CD4-positive, alpha-beta memory T cell (primary cell): Measurements from ENCODE around the gene EDC4. TPM values are rescaled to one million over a fixed set of nuclear protein-coding genes. Genes with fewer than 3 reads are reported as not detected.

Experiments used
- CTCF ChIA-PET: fragments of 350-600 bp; sonication (Branson Sonifier 250); formaldehyde crosslinking; loops from one replicate; lab custom pipeline; 2021; ENCODE audit warnings: inconsistent platforms; ENCODE audit not compliant: partially characterized antibody; lab: Charles Lee
- POLR2A ChIA-PET: fragments of 350-600 bp; sonication (Branson Sonifier 250); formaldehyde crosslinking; loops from one replicate; lab custom pipeline; 2021; ENCODE audit not compliant: partially characterized antibody; lab: Charles Lee
- DNase-seq, 5 donors: peaks; one replicate each; pipeline versions ENCODE4 v3.0.0 to v3.0.0-alpha.2; 2020 to 2022; ENCODE audit warnings: mixed read lengths in 1 of 5
- H3K27ac ChIP-seq: one replicate; pipeline ENCODE4 v1.7.0; 2013; ENCODE audit warnings: low read depth, low read length
- H3K27me3 ChIP-seq: 2 replicates; pipeline ENCODE4 v1.7.0; 2013; ENCODE audit warnings: mild to moderate bottlenecking, low read length, moderate library complexity; ENCODE audit not compliant: insufficient read depth
- H3K36me3 ChIP-seq: 2 replicates; pipeline ENCODE4 v1.7.0; 2013; ENCODE audit warnings: mild to moderate bottlenecking, low read length, moderate library complexity; ENCODE audit not compliant: insufficient read depth
- H3K4me1 ChIP-seq: 2 replicates; pipeline ENCODE4 v1.7.0; 2013; ENCODE audit warnings: mild to moderate bottlenecking, low read length, moderate library complexity; ENCODE audit not compliant: insufficient read depth
- H3K4me3 ChIP-seq, 2 donors: one replicate each; pipeline ENCODE4 v1.7.0; 2013; ENCODE audit warnings: low read length in 2 of 2, mild to moderate bottlenecking in 1 of 2
- H3K9me3 ChIP-seq, 2 donors: one replicate each; pipeline ENCODE4 v1.7.0; 2013; ENCODE audit warnings: low read length in 2 of 2, control low read depth in 1 of 2; ENCODE audit not compliant: control insufficient read depth in 1 of 2
- H3K27ac Mint-ChIP-seq, 7 donors: one replicate each; pipeline ENCODE4 v1.8.0; 2020 to 2021; ENCODE audit warnings: mixed read lengths in 7 of 7, mild to moderate bottlenecking in 6 of 7, inconsistent platforms in 3 of 7, moderate library complexity in 3 of 7
- H3K27me3 Mint-ChIP-seq, 2 donors: one replicate each; pipeline ENCODE4 v1.8.0; 2020 to 2021; ENCODE audit warnings: mixed read lengths in 2 of 2
- H3K36me3 Mint-ChIP-seq, 2 donors: one replicate each; pipeline ENCODE4 v1.8.0; 2020 to 2021; ENCODE audit warnings: mixed read lengths in 2 of 2, inconsistent platforms in 1 of 2, mild to moderate bottlenecking in 1 of 2
- H3K4me1 Mint-ChIP-seq, 4 donors: one replicate each; pipeline ENCODE4 v1.8.0; 2020 to 2021; ENCODE audit warnings: mixed read lengths in 4 of 4, mild to moderate bottlenecking in 1 of 4
- H3K4me3 Mint-ChIP-seq, 8 donors: one replicate each; pipeline ENCODE4 v1.8.0; 2020 to 2021; ENCODE audit warnings: mixed read lengths in 8 of 8, mild to moderate bottlenecking in 7 of 8, moderate library complexity in 6 of 8, inconsistent platforms in 3 of 8
- H3K9me3 Mint-ChIP-seq, 8 donors: one replicate each; pipeline ENCODE4 v1.8.0; 2020 to 2021; ENCODE audit warnings: mixed read lengths in 8 of 8, mild to moderate bottlenecking in 5 of 8, inconsistent platforms in 3 of 8, moderate library complexity in 1 of 8
- intact Hi-C: fragments of 100-400 bp; cut with micrococcal nuclease; formaldehyde crosslinking; loops from one replicate; pipeline ENCODE4 v1.15.1; 2023
- polyA plus RNA-seq, 2 donors: library from polyadenylated mRNA; unstranded; fragments of 300-500 nt; fragmentation: Illumina TruSeq; gene quantifications; one replicate each; pipeline ENCODE4 v1.2.3, GENCODE V29; 2021
- total RNA-seq, 2 experiments: library from RNA; stranded (reverse); gene quantifications; one replicate each; pipeline ENCODE4 v1.2.3, GENCODE V29; 2021

The EDC4 gene
- total and polyA plus RNA-seq, 4 experiments from 2014 or later = 18.5 to 144 (median 89.4) TPM

DNA sequence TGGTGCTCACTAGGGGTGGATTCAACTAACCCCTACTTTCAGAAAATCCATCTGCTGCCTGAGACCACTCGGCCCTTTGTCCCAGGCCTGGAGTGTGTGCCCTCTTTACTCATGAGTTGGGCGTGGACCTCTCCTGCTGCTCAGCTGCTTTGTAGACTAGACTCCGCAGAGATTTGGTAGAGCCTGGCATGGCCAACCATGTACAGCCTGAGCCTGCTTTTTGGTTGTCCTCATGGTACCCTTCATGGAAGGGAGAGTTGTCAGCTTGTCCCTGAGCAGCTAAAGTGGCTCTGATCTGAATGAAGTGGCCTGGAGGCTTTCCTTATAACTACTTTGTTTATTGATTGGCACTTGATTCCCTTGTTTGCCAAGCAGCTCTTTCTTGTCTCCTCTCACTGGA, 1.5 kb downstream of the EDC4 start:
- ChIA-PET CTCF (interaction anchor here (1.1 to 2.0 kb wide), 4 partner anchors 9 to 202 kb away, joined by 3 to 7 read pairs (median 4); no protein-coding TSS in a partner anchor), POLR2A (interaction anchor here (1.6 to 3.7 kb wide), 4 partner anchors 9 to 61 kb away, joined by 5 to 29 read pairs (median 12); partner anchors contain the start of genes CENPT, NUTF2 and PSMB10)
- Mint-ChIP-seq H3K27ac (peak overlapping the region; percentile 82 to 96 (median 95)), H3K4me3 (peak overlapping the region; percentile 82 to 95 (median 94)), H3K9me3 (peaks cover 0 to 1% (median 0%) of the 10 kb centered on the region in 8 donors), H3K36me3 (peaks cover 26 to 71% of the 10 kb centered on the region in 2 donors), H3K27me3 (no peaks in the 10 kb centered on the region), H3K4me1 (peaks cover 25 to 43% (median 33%) of the 10 kb centered on the region in 4 donors)
- Histone ChIP-seq H3K9me3 (no peaks in the 10 kb centered on the region), H3K27ac (peak overlapping the region; percentile 91), H3K4me1 (peaks cover 36% of the 10 kb centered on the region), H3K36me3 (peaks cover 44% of the 10 kb centered on the region), H3K4me3 (peak overlapping the region in 1 of 2 donors; percentile 90), H3K27me3 (no peaks in the 10 kb centered on the region)
- intact Hi-C loops = no loop called here
- DNase-seq = no peak

DNA sequence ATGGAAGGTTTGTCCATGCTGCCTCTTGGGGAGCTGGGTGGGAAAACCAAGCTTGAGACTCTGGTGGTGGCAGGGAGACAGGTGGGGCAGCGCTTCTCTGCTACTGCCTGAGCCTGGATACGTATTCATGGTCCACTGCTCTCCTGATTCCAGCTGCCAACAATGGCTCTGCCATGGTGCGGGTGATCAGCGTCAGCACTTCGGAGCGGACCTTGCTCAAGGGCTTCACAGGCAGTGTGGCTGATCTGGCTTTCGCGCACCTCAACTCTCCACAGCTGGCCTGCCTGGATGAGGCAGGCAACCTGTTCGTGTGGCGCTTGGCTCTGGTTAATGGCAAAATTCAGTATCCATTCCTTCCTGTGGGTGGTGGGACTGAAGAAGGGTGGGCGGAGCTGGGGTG, 4.2 kb downstream of the EDC4 start:
- DNase-seq = no peak
- Mint-ChIP-seq H3K27me3 (no peaks in the 10 kb centered on the region), H3K4me3 (peak overlapping the region in 1 of 8 donors; percentile 44), H3K9me3 (peaks cover 0 to 4% (median 0%) of the 10 kb centered on the region in 8 donors), H3K36me3 (peaks cover 33 to 81% of the 10 kb centered on the region in 2 donors), H3K4me1 (peaks cover 25 to 35% (median 31%) of the 10 kb centered on the region in 4 donors), H3K27ac (no peak overlapping the region)
- ChIA-PET POLR2A (interaction anchor here (1.1 kb wide), 1 partner anchor 32 kb away, joined by 3 read pairs; no protein-coding TSS in a partner anchor), CTCF (interaction anchor here (0.5 to 1.4 kb wide), 3 partner anchors 61 to 385 kb away, joined by 3 read pairs; no protein-coding TSS in a partner anchor)
- Histone ChIP-seq H3K9me3 (no peaks in the 10 kb centered on the region), H3K36me3 (peaks cover 62% of the 10 kb centered on the region), H3K27me3 (no peaks in the 10 kb centered on the region), H3K4me3 (no peak overlapping the region), H3K4me1 (peaks cover 36% of the 10 kb centered on the region), H3K27ac (no peak overlapping the region)
- intact Hi-C loops = no loop called here

DNA sequence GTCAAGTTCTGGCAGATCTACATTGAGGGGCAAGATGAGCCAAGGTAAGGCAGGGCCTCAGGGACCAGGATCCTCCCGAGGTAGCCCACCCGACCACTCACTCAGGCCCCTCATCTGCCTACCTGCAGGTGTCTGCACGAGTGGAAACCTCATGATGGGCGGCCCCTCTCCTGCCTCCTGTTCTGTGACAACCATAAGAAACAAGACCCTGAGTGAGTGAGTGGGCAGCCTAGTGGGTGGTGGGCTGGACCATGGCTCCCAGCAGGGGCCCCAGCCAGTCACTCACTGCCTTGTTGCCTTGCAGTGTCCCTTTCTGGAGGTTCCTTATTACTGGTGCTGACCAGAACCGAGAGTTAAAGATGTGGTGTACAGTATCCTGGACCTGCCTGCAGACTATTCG, 5.4 kb downstream of the EDC4 start:
- no peak overlapping the region for H3K27ac ChIP-seq
- POLR2A ChIA-PET = interaction anchor here (0.9 to 1.1 kb wide), 2 partner anchors 33 to 144 kb away, joined by 3 read pairs; no protein-coding TSS in a partner anchor

DNA sequence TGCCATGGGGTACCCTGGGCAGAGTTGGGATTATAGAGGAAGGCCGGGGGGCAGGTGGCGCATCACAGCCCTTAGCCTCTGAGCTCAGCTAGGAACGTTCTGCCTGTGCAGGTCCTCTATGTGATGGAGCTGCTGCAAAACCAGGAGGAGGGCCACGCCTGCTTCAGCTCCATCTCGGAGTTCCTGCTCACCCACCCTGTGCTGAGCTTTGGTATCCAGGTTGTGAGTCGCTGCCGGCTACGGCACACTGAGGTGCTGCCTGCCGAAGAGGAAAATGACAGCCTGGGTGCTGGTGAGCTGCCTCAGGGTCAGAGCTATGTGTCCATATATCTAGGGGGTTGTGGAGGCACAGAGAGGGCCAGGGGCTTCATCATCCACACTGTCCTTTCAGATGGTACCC, 6.0 kb downstream of the EDC4 start:
- CTCF ChIA-PET = interaction anchor here (0.9 to 2.4 kb wide), 6 partner anchors 11 to 357 kb away, joined by 3 to 11 read pairs (median 4); no protein-coding TSS in a partner anchor
- H3K9me3 Mint-ChIP-seq = peaks cover 0 to 4% (median 0%) of the 10 kb centered on the region in 8 donors

More for the DNA sequence above, 5.4 kb downstream of the EDC4 start:
- Histone ChIP-seq H3K4me1 (peaks cover 30% of the 10 kb centered on the region), H3K4me3 (no peak overlapping the region), H3K9me3 (no peaks in the 10 kb centered on the region), H3K27me3 (no peaks in the 10 kb centered on the region), H3K36me3 (peaks cover 73% of the 10 kb centered on the region)
- intact Hi-C loops = no loop called here
- Mint-ChIP-seq H3K36me3 (peaks cover 35 to 84% of the 10 kb centered on the region in 2 donors), H3K9me3 (peaks cover 0 to 4% (median 0%) of the 10 kb centered on the region in 8 donors), H3K4me1 (peaks cover 20 to 28% (median 25%) of the 10 kb centered on the region in 4 donors), H3K27me3 (no peaks in the 10 kb centered on the region), H3K27ac (no peak overlapping the region), H3K4me3 (no peak overlapping the region)
- CTCF ChIA-PET = interaction anchor here (0.8 to 2.4 kb wide), 8 partner anchors 9 to 357 kb away, joined by 3 to 11 read pairs (median 4); no protein-coding TSS in a partner anchor
- DNase-seq = no peak

DNA sequence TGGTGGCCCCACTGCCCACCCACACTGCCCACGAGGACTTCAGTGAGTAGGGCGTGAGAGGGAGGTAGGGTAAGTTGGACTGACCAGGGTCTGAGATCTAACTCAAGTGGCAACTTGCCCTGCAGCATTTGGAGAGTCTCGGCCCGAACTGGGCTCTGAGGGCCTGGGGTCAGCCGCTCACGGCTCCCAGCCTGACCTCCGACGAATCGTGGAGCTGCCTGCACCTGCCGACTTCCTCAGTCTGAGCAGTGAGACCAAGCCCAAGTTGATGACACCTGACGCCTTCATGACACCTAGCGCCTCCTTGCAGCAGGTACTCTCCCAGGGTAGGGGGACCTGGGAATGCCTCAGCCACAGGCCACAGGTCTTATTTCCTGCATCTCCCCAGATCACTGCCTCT, 6.6 kb downstream of the EDC4 start:
- peaks cover 0 to 4% (median 0%) of the 10 kb centered on the region in 8 donors for H3K9me3 Mint-ChIP-seq
- H3K4me3 ChIP-seq = no peak overlapping the region
- H3K27ac ChIP-seq = no peak overlapping the region
- no peaks in the 10 kb centered on the region for H3K27me3 ChIP-seq
- H3K36me3 ChIP-seq = peaks cover 86% of the 10 kb centered on the region
- H3K4me3 Mint-ChIP-seq = no peak overlapping the region
- H3K9me3 ChIP-seq = no peaks in the 10 kb centered on the region
- POLR2A ChIA-PET = interaction anchor here (0.6 to 0.8 kb wide), 2 partner anchors 13 kb away, joined by 3 to 4 read pairs; partner anchors contain the start of gene PSKH1
- intact Hi-C loops = no loop called here
- peaks cover 20% of the 10 kb centered on the region for H3K4me1 ChIP-seq
- CTCF ChIA-PET = interaction anchor here (1.6 to 2.4 kb wide), 4 partner anchors 45 to 358 kb away, joined by 4 to 11 read pairs (median 6); no protein-coding TSS in a partner anchor
- H3K36me3 Mint-ChIP-seq = peaks cover 41 to 83% of the 10 kb centered on the region in 2 donors
- H3K4me1 Mint-ChIP-seq = peaks cover 13 to 18% (median 15%) of the 10 kb centered on the region in 4 donors
- H3K27ac Mint-ChIP-seq = peak overlapping the region in 2 of 7 donors; percentile 21 to 48
- no peaks in the 10 kb centered on the region for H3K27me3 Mint-ChIP-seq
- no peak for DNase-seq

More for the DNA sequence above, 6.0 kb downstream of the EDC4 start:
- Histone ChIP-seq H3K36me3 (peaks cover 79% of the 10 kb centered on the region), H3K4me1 (peaks cover 26% of the 10 kb centered on the region), H3K27ac (no peak overlapping the region), H3K27me3 (no peaks in the 10 kb centered on the region), H3K4me3 (no peak overlapping the region), H3K9me3 (no peaks in the 10 kb centered on the region)
- H3K36me3 Mint-ChIP-seq = peaks cover 41 to 84% of the 10 kb centered on the region in 2 donors
- H3K27me3 Mint-ChIP-seq = no peaks in the 10 kb centered on the region
- no peak for DNase-seq
- POLR2A ChIA-PET = interaction anchor here (0.6 to 0.9 kb wide), 3 partner anchors 12 to 144 kb away, joined by 3 to 4 read pairs (median 3); partner anchors contain the start of gene PSKH1
- intact Hi-C loops = no loop called here
- H3K4me3 Mint-ChIP-seq = no peak overlapping the region
- peaks cover 19 to 24% (median 21%) of the 10 kb centered on the region in 4 donors for H3K4me1 Mint-ChIP-seq
- H3K27ac Mint-ChIP-seq = no peak overlapping the region

DNA sequence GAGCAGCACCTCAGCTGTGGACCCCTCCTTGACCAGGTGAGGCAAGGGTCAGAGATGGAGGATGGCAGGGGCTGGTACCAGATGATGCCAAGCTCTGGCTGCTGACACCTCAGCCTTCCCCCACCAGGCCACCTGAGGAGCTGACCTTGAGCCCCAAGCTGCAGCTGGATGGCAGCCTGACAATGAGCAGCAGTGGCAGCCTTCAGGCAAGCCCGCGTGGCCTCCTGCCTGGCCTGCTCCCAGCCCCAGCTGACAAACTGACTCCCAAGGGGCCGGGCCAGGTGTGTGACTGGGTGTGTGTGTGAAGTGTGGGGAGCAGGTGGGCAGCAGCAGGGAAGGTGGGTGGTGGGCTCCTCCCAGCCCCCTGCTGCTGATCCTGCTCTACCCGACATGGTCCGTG, 7.1 kb downstream of the EDC4 start:
- H3K4me3 Mint-ChIP-seq = no peak overlapping the region
- Histone ChIP-seq H3K27ac (no peak overlapping the region), H3K4me3 (no peak overlapping the region), H3K27me3 (no peaks in the 10 kb centered on the region), H3K4me1 (peaks cover 15% of the 10 kb centered on the region), H3K9me3 (no peaks in the 10 kb centered on the region), H3K36me3 (peaks cover 88% of the 10 kb centered on the region)
- peaks cover 41 to 83% of the 10 kb centered on the region in 2 donors for H3K36me3 Mint-ChIP-seq
- CTCF ChIA-PET = interaction anchor here (1.6 to 2.4 kb wide), 4 partner anchors 44 to 358 kb away, joined by 4 to 11 read pairs (median 6); no protein-coding TSS in a partner anchor
- no peak overlapping the region for H3K27ac Mint-ChIP-seq
- peaks cover 0 to 4% (median 0%) of the 10 kb centered on the region in 8 donors for H3K9me3 Mint-ChIP-seq
- no peaks in the 10 kb centered on the region for H3K27me3 Mint-ChIP-seq
- POLR2A ChIA-PET = interaction anchor here (0.6 to 1.4 kb wide), 2 partner anchors 8 to 9 kb away, joined by 3 to 4 read pairs; no protein-coding TSS in a partner anchor
- no peak for DNase-seq
- intact Hi-C loops = no loop called here
- H3K4me1 Mint-ChIP-seq = peaks cover 8 to 14% (median 12%) of the 10 kb centered on the region in 4 donors

DNA sequence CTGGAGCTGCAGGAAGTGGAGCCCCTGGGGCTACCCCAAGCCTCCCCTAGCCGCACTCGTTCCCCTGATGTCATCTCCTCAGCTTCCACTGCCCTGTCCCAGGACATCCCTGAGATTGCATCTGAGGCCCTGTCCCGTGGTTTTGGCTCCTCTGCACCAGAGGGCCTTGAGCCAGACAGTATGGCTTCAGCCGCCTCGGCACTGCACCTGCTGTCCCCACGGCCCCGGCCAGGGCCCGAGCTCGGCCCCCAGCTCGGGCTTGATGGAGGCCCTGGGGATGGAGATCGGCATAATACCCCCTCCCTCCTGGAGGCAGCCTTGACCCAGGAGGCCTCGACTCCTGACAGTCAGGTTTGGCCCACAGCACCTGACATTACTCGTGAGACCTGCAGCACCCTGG, 7.7 kb downstream of the EDC4 start:
- Histone ChIP-seq H3K36me3 (peaks cover 88% of the 10 kb centered on the region), H3K27me3 (no peaks in the 10 kb centered on the region), H3K4me3 (no peak overlapping the region), H3K27ac (no peak overlapping the region), H3K4me1 (peaks cover 9% of the 10 kb centered on the region), H3K9me3 (no peaks in the 10 kb centered on the region)
- H3K36me3 Mint-ChIP-seq = peaks cover 41 to 79% of the 10 kb centered on the region in 2 donors
- ChIA-PET CTCF (interaction anchor here (2.4 to 4.3 kb wide), 2 partner anchors 64 to 161 kb away, joined by 11 to 73 read pairs; no protein-coding TSS in a partner anchor), POLR2A (interaction anchor here (1.4 kb wide), 1 partner anchor 9 kb away, joined by 4 read pairs; no protein-coding TSS in a partner anchor)
- peaks cover 0 to 4% (median 0%) of the 10 kb centered on the region in 8 donors for H3K9me3 Mint-ChIP-seq
- H3K27ac Mint-ChIP-seq = peak overlapping the region in 1 of 7 donors; percentile 44
- DNase-seq = no peak
- no peak overlapping the region for H3K4me3 Mint-ChIP-seq
- H3K4me1 Mint-ChIP-seq = peaks cover 2 to 7% (median 6%) of the 10 kb centered on the region in 4 donors
- H3K27me3 Mint-ChIP-seq = no peaks in the 10 kb centered on the region
- intact Hi-C loops = no loop called here
